Testis (tissue), 3 donors: ENCODE measurements around the gene TAAR8. TPM values are rescaled to one million over a fixed set of nuclear protein-coding genes. Genes with fewer than 3 reads are reported as not detected.
"Not testable (repeated sequence)": the region's sequence is repeated elsewhere in the genome, so short reads cannot be mapped to it uniquely, and the experiment has no call there.

Experiments used
- DNase-seq: peaks from one replicate; pipeline ENCODE4 v3.0.0-alpha.2; 2019
- H3K27ac ChIP-seq, 2 donors: fragments of 200-600 bp; sonication (generic); one replicate each; pipeline ENCODE4 v1.5.1; 2019
- H3K27me3 ChIP-seq: fragments of 200-600 bp; sonication (generic); one replicate; pipeline ENCODE4 v1.5.1; 2019
- H3K36me3 ChIP-seq: fragments of 200-600 bp; sonication (generic); one replicate; pipeline ENCODE4 v1.5.1; 2017; ENCODE audit warnings: low read depth; ENCODE audit errors: missing control alignments
- H3K4me1 ChIP-seq: fragments of 200-600 bp; sonication (generic); one replicate; pipeline ENCODE4 v1.5.1; 2019
- H3K4me3 ChIP-seq, 2 donors: fragments of 200-600 bp; sonication (generic); one replicate each; pipeline ENCODE4 v1.5.1; 2017 to 2019
- H3K9me3 ChIP-seq: fragments of 200-600 bp; sonication (generic); one replicate; pipeline ENCODE4 v1.5.1; 2017
- CTCF ChIP-seq, 3 experiments: fragments of 450-650 bp in 2 of 3; fragments of 200-600 bp in 1 of 3; sonication (generic) in 1 of 3; IDR thresholded peaks; one replicate each; pipeline ENCODE4 v1.5.1; 2016 to 2019; ENCODE audit warnings: antibody characterized with exemption in 3 of 3, mild to moderate bottlenecking in 2 of 3, moderate library complexity in 1 of 3
- POLR2A ChIP-seq: fragments of 450-650 bp; IDR thresholded peaks from one replicate; pipeline ENCODE4 v1.6.1; 2017; ENCODE audit warnings: antibody characterized with exemption, mild to moderate bottlenecking, moderate library complexity
- WGBS, 2 donors: methylation state at CpG; one replicate each; pipeline ENCODE4 v1.1.5; 2018; 5-methylcytosine and 5-hydroxymethylcytosine counted together
- intact Hi-C: fragments of 100-400 bp; cut with DNase I; formaldehyde crosslinking; loops from one replicate; pipeline ENCODE4 v1.15.1; 2023; ENCODE audit warnings: low total_unique reads
- polyA plus RNA-seq: library from polyadenylated mRNA; stranded (reverse); fragments of 350-450 nt; fragmentation: Illumina TruSeq; extraction: RNeasy Lipid Tissue Mini Kit (QIAGEN cat#74804); gene quantifications from one replicate; pipeline ENCODE4 v1.2.3, GENCODE V29; 2014; ENCODE audit warnings: low read depth, low replicate concordance; ENCODE audit not compliant: insufficient read depth
- small RNA-seq, 2 donors: library from RNA; depleted of rRNA; stranded (forward); fragments of <200 nt; gene quantifications; one replicate each; pipeline ENCODE3, GENCODE V24; 2016
- total RNA-seq, 2 donors: library from RNA; depleted of rRNA; stranded (reverse); fragments of >200 nt; gene quantifications; one replicate each; pipeline ENCODE4 v1.2.3, GENCODE V29; 2016

Gene TAAR8
- total and polyA plus RNA-seq, 3 donors from 2014 or later, result not detected

DNA sequence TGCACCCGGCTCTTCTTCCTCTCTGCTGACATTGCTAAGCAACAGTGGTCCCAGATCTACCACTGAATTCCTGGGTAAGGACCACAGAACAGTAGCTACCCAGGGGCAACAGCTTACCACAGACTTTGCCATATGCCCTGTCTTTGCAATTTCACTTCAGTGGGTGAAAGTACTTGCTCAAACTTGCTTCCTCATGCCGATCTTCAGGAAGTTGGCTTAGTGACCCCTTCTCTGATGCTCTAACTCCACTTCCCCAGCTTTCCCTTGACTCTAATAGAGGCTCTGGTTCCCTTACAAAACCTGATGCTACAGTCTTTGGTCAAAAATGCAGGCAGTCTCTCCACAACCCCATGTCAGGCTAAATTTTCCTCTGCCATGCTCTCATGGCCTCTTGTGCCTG is 40.4 kb downstream of the TAAR8 start:
- TF ChIP-seq POLR2A, result no peak
- no peak for TF ChIP-seq CTCF (IDR thresholded peaks at IDR 0.05)
- H3K9me3 ChIP-seq, result no peaks in the 10 kb centered on the region
- no peaks in the 10 kb centered on the region for H3K27me3 ChIP-seq
- 77 to 87% methylated on average over 2 of the region's 2 CpGs for WGBS, 2 donors
- no peaks in the 10 kb centered on the region for H3K36me3 ChIP-seq
- no peak overlapping the region for H3K27ac ChIP-seq
- intact Hi-C loops, result no loop called here
- H3K4me1 ChIP-seq, result no peaks in the 10 kb centered on the region
- DNase-seq, result no peak
- H3K4me3 ChIP-seq, result no peak overlapping the region

- Histone ChIP-seq H3K27me3 (no peaks in the 10 kb centered on the region), H3K27ac (no peak overlapping the region), H3K4me1 (no peaks in the 10 kb centered on the region), H3K36me3 (no peaks in the 10 kb centered on the region), H3K9me3 (no peaks in the 10 kb centered on the region), H3K4me3 (no peak overlapping the region)
- DNase-seq, result no peak
- TF ChIP-seq POLR2A (no peak), CTCF (IDR thresholded peaks at IDR 0.05) (no peak)
- 76 to 77% methylated on average over 6 of the region's 6 CpGs for WGBS, 2 donors
- intact Hi-C loops, result no loop called here
These were observed 43.7 kb downstream of the TAAR8 start for GRCh38 chr6:132596201-132596600.

DNA sequence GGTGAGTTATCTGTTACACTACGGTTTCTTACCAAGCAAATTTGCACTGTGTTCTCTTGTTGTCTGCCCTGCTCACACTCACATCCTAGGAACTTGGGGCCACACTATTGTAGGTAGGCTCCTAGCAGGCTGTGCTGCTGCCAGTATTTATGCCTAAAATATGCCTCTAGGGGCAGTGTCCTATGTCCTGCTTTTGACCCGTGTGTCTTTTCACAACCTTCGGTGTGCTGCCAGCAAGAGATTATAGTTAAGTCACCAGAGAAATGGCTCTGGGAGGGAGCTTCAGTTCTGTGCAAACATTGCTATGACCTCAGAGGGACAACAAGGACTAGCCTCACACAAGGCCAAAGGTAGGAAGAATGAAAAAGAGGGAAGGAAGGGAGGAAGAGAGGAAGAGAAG is 46.0 kb downstream of the TAAR8 start:
- WGBS, 2 donors, result 45 to 64% methylated on average over 3 of the region's 3 CpGs

GRCh38 chr6:132600900-132601299 is 48.4 kb downstream of the TAAR8 start:
- H3K27me3 ChIP-seq, H3K4me1 ChIP-seq, H3K9me3 ChIP-seq, H3K4me3 ChIP-seq, intact Hi-C loops, H3K36me3 ChIP-seq, H3K27ac ChIP-seq, DNase-seq: not testable (repeated sequence)

More for the DNA sequence above, 46.0 kb downstream of the TAAR8 start:
- H3K27ac ChIP-seq, result no peak overlapping the region
- intact Hi-C loops, result no loop called here
- DNase-seq, result no peak
- no peaks in the 10 kb centered on the region for H3K4me1 ChIP-seq
- TF ChIP-seq POLR2A (no peak), CTCF (IDR thresholded peaks at IDR 0.05) (peak in 1 of 3 experiments; percentile 7)
- no peaks in the 10 kb centered on the region for H3K36me3 ChIP-seq
- no peaks in the 10 kb centered on the region for H3K27me3 ChIP-seq
- H3K4me3 ChIP-seq, result no peak overlapping the region
- H3K9me3 ChIP-seq, result no peaks in the 10 kb centered on the region

Small RNA genes lying within 50 kb of the gene (small RNA-seq; reads per million reads assigned to genes)
- 0 reads per million in 2 donors for gene TAAR7P

Other genes with a start within 250 kb of the TAAR8 start
- 1 to 10 TPM; 3.1 to 7.4 TPM for gene MOXD1, start 151.2 kb upstream of the TAAR8 start, total RNA-seq
- 8.6 TPM for gene MOXD1, start 151.2 kb upstream of the TAAR8 start, polyA plus RNA-seq
- 10 to 100 TPM; 12.7 to 18.8 TPM for gene STX7, start 39.6 kb upstream of the TAAR8 start, total RNA-seq
- gene STX7, start 39.6 kb upstream of the TAAR8 start, polyA plus RNA-seq, result 16.2 TPM
- gene TAAR9, start 14.4 kb upstream of the TAAR8 start, total RNA-seq, result under 1 TPM in 1 of 2 donors, not detected in 1; 0.39 TPM
- not detected for gene TAAR9, start 14.4 kb upstream of the TAAR8 start, polyA plus RNA-seq
- not detected for gene TAAR6, start 17.6 kb downstream of the TAAR8 start, total RNA-seq
- not detected for gene TAAR6, start 17.6 kb downstream of the TAAR8 start, polyA plus RNA-seq
- not detected for gene TAAR5, start 37.1 kb downstream of the TAAR8 start, total RNA-seq
- gene TAAR5, start 37.1 kb downstream of the TAAR8 start, polyA plus RNA-seq, result not detected
- not detected for gene TAAR2, start 71.6 kb downstream of the TAAR8 start, total RNA-seq
- gene TAAR2, start 71.6 kb downstream of the TAAR8 start, polyA plus RNA-seq, result not detected
- gene TAAR1, start 106.5 kb downstream of the TAAR8 start, total RNA-seq, result not detected
- not detected for gene TAAR1, start 106.5 kb downstream of the TAAR8 start, polyA plus RNA-seq
- gene VNN1, start 161.4 kb downstream of the TAAR8 start, total RNA-seq, result under 1 TPM; 0.16 to 0.37 TPM
- gene VNN1, start 161.4 kb downstream of the TAAR8 start, polyA plus RNA-seq, result 0.54 TPM
- gene VNN2, start 205.2 kb downstream of the TAAR8 start, total RNA-seq, result under 1 TPM; 0.31 to 0.47 TPM
- 2.0 TPM for gene VNN2, start 205.2 kb downstream of the TAAR8 start, polyA plus RNA-seq
- gene SLC18B1, start 246.0 kb downstream of the TAAR8 start, total RNA-seq, result 1 to 10 TPM; 2.4 to 3.6 TPM
- gene SLC18B1, start 246.0 kb downstream of the TAAR8 start, polyA plus RNA-seq, result 7.5 TPM